Measurements from ENCODE around the gene AQP7. TPM values are rescaled to one million over a fixed set of nuclear protein-coding genes. Genes with fewer than 3 reads are reported as not detected.

AQP7 gene
- total RNA-seq, 1 donor from 2014 or later = not detected

DNA sequence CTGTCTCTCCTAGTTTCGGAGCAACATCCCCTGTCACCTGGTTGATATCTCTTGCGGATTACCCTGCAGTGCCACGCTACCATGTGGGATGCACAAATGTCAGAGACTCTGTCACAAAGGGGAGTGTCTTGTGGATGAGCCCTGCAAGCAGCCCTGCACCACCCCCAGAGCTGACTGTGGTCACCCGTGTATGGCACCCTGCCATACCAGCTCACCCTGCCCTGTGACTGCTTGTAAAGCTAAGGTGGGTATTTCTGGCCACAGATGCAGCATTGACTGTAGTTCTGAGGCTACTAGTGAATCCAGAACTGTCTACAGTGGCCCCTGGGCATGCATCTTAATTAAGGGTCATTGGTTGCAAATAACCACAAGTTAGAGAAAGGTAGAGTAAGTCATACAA lies 50.8 kb downstream of the AQP7 start:
- Mint-ChIP-seq H3K4me1 (no peaks in the 10 kb centered on the region), H3K27ac (no peak overlapping the region), H3K9me3 (no peaks in the 10 kb centered on the region), H3K27me3 (no peaks in the 10 kb centered on the region), H3K4me3 (no peak overlapping the region), H3K36me3 (ENCODE audit: low read depth) (peaks cover 79% of the 10 kb centered on the region)
- ChIA-PET POLR2A (no interaction called here), CTCF (no interaction called here)
- intact Hi-C loops (cut with micrococcal nuclease) = no loop called here
- TF ChIP-seq, protein P1, sequence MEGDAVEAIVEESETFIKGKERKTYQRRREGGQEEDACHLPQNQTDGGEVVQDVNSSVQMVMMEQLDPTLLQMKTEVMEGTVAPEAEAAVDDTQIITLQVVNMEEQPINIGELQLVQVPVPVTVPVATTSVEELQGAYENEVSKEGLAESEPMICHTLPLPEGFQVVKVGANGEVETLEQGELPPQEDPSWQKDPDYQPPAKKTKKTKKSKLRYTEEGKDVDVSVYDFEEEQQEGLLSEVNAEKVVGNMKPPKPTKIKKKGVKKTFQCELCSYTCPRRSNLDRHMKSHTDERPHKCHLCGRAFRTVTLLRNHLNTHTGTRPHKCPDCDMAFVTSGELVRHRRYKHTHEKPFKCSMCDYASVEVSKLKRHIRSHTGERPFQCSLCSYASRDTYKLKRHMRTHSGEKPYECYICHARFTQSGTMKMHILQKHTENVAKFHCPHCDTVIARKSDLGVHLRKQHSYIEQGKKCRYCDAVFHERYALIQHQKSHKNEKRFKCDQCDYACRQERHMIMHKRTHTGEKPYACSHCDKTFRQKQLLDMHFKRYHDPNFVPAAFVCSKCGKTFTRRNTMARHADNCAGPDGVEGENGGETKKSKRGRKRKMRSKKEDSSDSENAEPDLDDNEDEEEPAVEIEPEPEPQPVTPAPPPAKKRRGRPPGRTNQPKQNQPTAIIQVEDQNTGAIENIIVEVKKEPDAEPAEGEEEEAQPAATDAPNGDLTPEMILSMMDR (IDR thresholded peaks at IDR 0.05) = no peak
- DNase-seq = no peak
- ATAC-seq (ENCODE audit: low read depth) = no peak

DNA sequence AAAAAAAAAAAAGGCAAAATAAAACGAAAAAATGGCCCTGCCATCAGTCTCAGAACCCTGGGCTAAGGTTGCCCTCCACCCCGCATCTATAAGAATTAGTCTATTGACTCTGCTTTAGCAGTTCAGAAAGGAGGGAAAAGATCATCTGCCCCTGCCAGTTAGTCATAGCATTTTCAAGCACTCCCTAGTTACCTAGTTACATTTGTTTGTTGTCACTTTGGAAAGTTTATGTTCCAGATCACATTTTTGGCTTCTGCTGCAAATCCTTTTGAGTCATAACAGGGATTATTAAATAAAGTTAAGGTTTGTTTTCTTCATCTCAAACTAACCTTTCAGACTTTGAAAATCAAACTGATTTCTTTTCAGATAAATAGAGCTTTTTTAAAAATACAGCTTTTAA lies 52.1 kb downstream of the AQP7 start:
- Mint-ChIP-seq H3K4me1 (no peaks in the 10 kb centered on the region), H3K27ac (no peak overlapping the region), H3K27me3 (no peaks in the 10 kb centered on the region), H3K4me3 (no peak overlapping the region), H3K36me3 (ENCODE audit: low read depth) (peaks cover 80% of the 10 kb centered on the region), H3K9me3 (no peaks in the 10 kb centered on the region)
- CTCF ChIA-PET = interaction anchor here (1.6 kb wide), 1 partner anchor 25 kb away, joined by 5 read pairs; no protein-coding TSS in a partner anchor
- POLR2A ChIA-PET = no interaction called here
- no peak for DNase-seq
- ATAC-seq (ENCODE audit: low read depth) = no peak
- TF ChIP-seq, protein P1 (IDR thresholded peaks at IDR 0.05) = no peak
- intact Hi-C loops (cut with micrococcal nuclease) = no loop called here

DNA sequence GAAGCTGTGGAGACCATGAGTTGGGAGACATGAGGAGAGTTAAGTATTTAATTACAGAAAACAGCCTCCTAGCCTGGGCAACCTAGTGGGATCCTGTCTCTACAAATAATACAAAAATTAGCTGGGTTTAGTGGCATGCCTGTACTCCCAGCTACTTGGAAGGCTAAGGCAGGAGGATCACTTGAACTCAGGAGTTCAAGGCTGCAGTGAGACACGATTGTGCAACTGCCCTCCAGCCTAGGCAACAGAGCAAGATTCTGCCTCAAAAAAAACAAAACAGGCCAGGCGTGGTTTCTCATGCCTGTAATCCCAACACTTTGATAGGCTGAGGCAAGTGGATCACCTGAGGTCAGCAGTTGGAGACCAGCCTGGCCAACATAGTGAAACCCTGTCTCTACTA lies 52.6 kb downstream of the AQP7 start:
- Mint-ChIP-seq H3K27me3 (no peaks in the 10 kb centered on the region), H3K4me3 (no peak overlapping the region), H3K4me1 (no peaks in the 10 kb centered on the region), H3K9me3 (no peaks in the 10 kb centered on the region), H3K36me3 (ENCODE audit: low read depth) (peaks cover 79% of the 10 kb centered on the region), H3K27ac (no peak overlapping the region)
- TF ChIP-seq, protein P1 (IDR thresholded peaks at IDR 0.05) = no peak
- ATAC-seq (ENCODE audit: low read depth) = no peak
- DNase-seq = no peak
- ChIA-PET CTCF (interaction anchor here (1.6 kb wide), 1 partner anchor 26 kb away, joined by 5 read pairs; no protein-coding TSS in a partner anchor), POLR2A (no interaction called here)
- intact Hi-C loops (cut with micrococcal nuclease) = no loop called here

DNA sequence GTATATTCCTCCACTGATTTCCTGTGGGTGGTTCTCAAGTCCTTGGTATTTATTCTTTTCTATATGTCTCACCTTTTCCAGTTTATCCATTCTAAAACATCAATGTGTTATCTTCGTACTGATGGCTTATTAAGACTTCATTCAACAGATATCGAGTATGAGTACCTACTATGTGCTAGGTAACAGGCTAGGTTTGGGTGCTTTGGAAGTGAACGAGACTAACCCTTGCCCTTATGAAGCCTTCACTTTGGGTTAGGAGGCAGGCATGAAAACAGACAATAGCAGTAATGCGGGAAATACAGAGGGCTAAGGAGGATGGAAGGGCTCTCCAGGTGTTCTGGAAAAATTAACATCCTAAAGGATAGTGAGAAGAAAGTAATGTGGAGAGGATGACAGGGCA lies 53.4 kb downstream of the AQP7 start:
- no peak overlapping the region for H3K27ac Mint-ChIP-seq
- H3K36me3 Mint-ChIP-seq (ENCODE audit: low read depth) = peaks cover 77% of the 10 kb centered on the region
- H3K27me3 Mint-ChIP-seq = no peaks in the 10 kb centered on the region
- no peak overlapping the region for H3K4me3 Mint-ChIP-seq
- intact Hi-C loops (cut with micrococcal nuclease) = no loop called here
- ATAC-seq (ENCODE audit: low read depth) (no peak), DNase-seq (no peak)
- POLR2A ChIA-PET = no interaction called here
- no peaks in the 10 kb centered on the region for H3K9me3 Mint-ChIP-seq
- CTCF ChIA-PET = no interaction called here
- TF ChIP-seq, protein P1 (IDR thresholded peaks at IDR 0.05) = no peak
- H3K4me1 Mint-ChIP-seq = no peaks in the 10 kb centered on the region

DNA sequence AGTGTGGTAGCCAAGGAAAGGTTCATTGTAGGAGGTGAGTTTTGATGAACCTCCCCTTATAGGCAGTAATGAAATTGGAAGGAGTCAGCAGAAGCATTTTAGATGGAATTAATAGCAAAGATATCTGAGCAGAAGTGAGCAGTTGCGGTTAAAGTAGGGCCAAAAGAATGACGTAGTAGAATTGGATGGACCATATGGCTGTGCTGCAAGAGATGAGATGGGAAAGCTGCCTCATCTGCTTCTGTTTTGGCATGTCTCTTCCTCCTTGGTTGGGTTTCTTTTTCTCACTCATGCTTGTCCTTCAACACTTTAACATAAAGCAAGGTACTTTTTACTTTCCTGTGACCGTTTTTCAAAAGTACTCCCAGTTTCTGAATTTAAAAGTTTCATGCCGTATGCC lies 55.8 kb downstream of the AQP7 start:
- Mint-ChIP-seq H3K9me3 (no peaks in the 10 kb centered on the region), H3K27ac (no peak overlapping the region), H3K4me3 (no peak overlapping the region), H3K27me3 (no peaks in the 10 kb centered on the region), H3K4me1 (no peaks in the 10 kb centered on the region), H3K36me3 (ENCODE audit: low read depth) (peaks cover 80% of the 10 kb centered on the region)
- TF ChIP-seq, protein P1 (IDR thresholded peaks at IDR 0.05) = no peak
- ATAC-seq (ENCODE audit: low read depth) (no peak), DNase-seq (no peak)
- ChIA-PET CTCF (no interaction called here), POLR2A (no interaction called here)
- intact Hi-C loops (cut with micrococcal nuclease) = no loop called here
